GM12864 (cell line): ENCODE measurements around the gene ZBTB39.

Experiments used
- DNase-seq: peaks from one replicate; pipeline ENCODE4 v3.0.0-alpha.2; 2011; ENCODE audit warnings: low read depth
- H3K4me3 ChIP-seq: 2 replicates; pipeline ENCODE4 v1.5.1; 2011; ENCODE audit warnings: mild to moderate bottlenecking, low read depth, low read length, control low read depth
- CTCF ChIP-seq: IDR thresholded peaks from 2 replicates; pipeline ENCODE4 v1.5.1; 2011; ENCODE audit warnings: low read depth, mild to moderate bottlenecking, moderate library complexity, low read length, control low read depth, inconsistent platforms; ENCODE audit errors: missing control alignments

The ZBTB39 gene

GRCh38 chr12:56995201-56995929 is 11.0 kb downstream of the ZBTB39 start:
- no peak for DNase-seq
- no peak overlapping the region for H3K4me3 ChIP-seq
- no peak for TF ChIP-seq CTCF

GRCh38 chr12:56994231-56994746 is 12.1 kb downstream of the ZBTB39 start:
- TF ChIP-seq CTCF = no peak
- DNase-seq = no peak
- no peak overlapping the region for H3K4me3 ChIP-seq

- TF ChIP-seq CTCF = no peak
- H3K4me3 ChIP-seq = no peak overlapping the region
- no peak for DNase-seq
Observed at GRCh38 chr12:56993346-56993745, 13.0 kb downstream of the ZBTB39 start.

GRCh38 chr12:56991319-56992246 is 14.8 kb downstream of the ZBTB39 start:
- TF ChIP-seq CTCF = no peak
- H3K4me3 ChIP-seq = no peak overlapping the region
- no peak for DNase-seq

- H3K4me3 ChIP-seq = no peak overlapping the region
- no peak for TF ChIP-seq CTCF
- no peak for DNase-seq
Observed at GRCh38 chr12:56990648-56991318, 15.6 kb downstream of the ZBTB39 start.

GRCh38 chr12:56989861-56990610 is 16.3 kb downstream of the ZBTB39 start:
- no peak for DNase-seq
- TF ChIP-seq CTCF = no peak
- H3K4me3 ChIP-seq = no peak overlapping the region
